ENCODE results near the gene GAD2. TPM values are rescaled to one million over a fixed set of nuclear protein-coding genes. Genes with fewer than 3 reads are reported as not detected.
"Not testable (repeated sequence)": the region's sequence is repeated elsewhere in the genome, so short reads cannot be mapped to it uniquely, and the experiment has no call there.

Gene GAD2
- total RNA-seq, 1 donor from 2014 or later = not detected

DNA sequence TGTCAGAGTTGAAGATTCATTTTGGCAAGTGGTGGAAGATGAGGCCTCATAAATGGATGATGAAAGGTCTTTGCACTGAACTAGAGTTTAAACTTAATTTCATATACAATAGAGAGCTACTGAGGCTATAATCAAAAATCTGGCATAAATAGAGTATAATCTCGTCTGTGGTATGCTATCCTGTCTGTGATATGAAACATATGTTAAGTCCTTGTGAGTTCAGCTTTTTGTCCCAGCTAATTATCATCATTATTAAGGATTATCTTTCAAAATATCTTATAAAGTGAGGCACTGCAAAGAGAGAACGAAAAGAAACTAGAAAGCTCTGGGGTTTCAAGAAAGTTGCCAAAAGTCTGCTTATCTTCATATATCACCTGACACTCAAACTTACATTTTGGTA lies 83.4 kb downstream of the GAD2 start:
- no peak for DNase-seq (ENCODE audit: low spot score)
- intact Hi-C loops (cut with DNase I) = no loop called here
- no peak for ATAC-seq

DNA sequence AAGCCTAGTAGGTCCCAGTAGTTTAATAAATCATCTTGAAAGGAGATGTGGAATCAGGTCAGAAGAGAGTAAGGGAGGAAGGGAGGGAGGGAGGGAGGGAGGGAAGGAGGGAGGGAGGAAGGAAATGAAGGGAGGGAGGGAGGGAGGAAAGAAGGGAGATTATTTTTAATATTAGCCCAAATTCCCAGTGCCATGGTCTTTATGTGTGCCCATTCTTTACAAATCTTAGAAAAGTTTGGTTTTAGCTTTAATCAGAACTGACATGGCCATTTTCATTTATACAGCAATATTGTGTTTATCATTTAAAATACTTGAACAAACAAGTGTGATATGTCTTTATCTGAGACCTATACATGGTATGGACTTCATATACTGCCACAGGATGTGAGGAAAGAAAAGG lies 86.8 kb downstream of the GAD2 start:
- DNase-seq (ENCODE audit: low spot score) = no peak
- intact Hi-C loops (cut with DNase I) = no loop called here
- no peak for ATAC-seq

DNA sequence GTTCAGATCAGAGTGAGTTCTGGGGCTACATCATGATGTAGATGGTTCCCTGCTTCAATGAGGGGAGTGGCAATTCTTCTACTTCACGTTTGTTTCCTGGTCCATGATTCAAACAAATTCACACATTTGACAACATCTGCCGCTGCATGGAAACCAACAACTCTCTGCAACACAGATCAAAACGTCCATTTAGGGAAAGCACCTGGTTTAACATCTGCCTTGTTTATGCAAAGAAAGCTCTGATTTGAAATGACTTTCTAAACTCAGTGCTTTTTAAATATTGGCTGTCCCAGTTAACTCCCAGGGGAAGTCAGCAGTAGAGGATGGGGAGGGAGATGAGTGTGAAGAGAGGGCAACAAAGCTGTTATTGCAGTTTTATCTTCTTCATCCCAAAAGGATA lies 93.8 kb downstream of the GAD2 start:
- intact Hi-C loops (cut with DNase I) = no loop called here
- no peak for ATAC-seq

DNA sequence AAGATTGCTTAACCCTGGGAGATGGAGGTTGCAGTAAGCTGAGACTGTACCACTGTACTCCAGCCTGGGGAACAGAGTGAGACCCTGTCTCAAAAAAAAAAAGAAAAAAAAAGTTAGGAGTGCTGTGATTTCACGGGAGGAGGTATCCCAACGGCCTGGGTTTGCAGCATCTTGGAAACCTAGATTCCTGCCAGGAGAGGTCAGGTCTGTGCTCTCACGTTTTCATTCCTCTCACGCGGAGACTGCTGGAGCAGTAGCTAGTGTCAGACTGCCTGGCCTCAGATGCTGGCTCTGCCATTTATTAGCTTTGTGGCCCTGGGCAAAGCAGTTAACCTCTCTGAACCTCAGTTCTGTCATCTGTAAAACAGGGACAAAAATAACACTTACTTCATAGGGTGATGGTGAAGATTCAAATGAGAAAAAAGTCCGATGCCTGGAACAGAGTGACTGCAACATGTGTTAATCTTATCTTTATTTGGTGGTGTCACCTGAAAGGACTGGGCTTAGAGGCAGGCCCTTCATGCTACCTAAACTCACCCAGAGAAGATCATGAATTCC lies 94.9 kb downstream of the GAD2 start:
- DNase-seq (ENCODE audit: low spot score) (no peak), ATAC-seq (no peak)
- intact Hi-C loops (cut with DNase I) = no loop called here

More for the DNA sequence above, 93.8 kb downstream of the GAD2 start:
- no peak for DNase-seq (ENCODE audit: low spot score)

DNA sequence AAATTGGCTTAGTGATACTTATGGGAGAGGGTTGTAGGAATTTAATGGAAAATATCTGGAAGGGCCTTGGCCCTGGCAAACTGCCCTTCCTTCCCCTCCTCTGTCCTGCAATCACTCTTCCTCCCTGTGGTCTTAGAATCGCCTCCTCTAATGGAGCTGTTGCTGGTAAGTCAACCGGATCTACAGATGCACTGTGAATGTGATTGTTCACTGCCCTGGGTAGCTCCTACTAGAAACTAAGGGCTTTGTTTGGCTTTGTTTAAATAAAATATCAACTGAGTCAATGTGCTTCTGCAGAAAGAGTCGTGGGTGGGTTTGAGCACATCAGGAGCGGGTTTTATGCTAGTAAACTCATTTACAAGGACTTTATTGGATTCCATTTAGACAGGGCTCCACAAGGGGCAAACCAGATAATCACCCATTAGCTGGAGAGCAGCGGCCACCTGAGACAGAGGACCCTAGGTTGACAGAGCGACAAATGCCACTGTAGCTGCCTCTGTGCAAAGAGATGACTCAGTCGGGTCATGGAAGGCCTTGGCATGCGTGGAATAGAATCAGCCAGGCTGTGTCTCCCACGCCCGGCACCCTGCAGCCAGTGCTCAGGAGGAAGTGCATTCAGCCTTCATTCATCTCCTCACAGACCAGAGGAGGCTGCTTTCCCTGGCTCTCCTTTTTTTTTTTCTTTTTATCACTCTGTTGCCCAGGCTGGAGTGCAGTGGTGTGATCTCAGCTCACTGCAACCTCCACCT lies 97.9 kb downstream of the GAD2 start:
- DNase-seq (ENCODE audit: low spot score) = no peak
- ATAC-seq = no peak
- intact Hi-C loops (cut with DNase I) = no loop called here

DNA sequence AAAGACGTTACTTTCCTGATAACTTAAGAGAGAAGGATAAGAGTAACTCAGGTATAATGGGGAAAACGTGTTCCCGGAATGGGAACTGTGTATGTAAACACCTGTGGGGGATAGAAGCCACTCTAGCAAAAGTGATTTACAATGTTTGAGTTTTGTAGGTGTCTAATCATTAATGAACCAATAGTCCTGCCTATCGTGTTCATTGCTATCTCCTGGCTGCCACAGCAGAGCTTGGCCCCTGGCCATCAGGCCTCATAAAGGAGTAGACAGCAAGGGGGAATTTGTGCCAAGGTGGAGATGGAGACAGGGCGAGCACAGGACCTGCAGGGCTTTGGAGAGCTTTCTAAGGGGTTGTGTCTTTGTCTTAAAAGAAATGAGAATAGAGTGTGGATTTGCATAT lies 102.1 kb downstream of the GAD2 start:
- ATAC-seq (no peak), DNase-seq (ENCODE audit: low spot score) (no peak)
- intact Hi-C loops (cut with DNase I) = no loop called here

DNA sequence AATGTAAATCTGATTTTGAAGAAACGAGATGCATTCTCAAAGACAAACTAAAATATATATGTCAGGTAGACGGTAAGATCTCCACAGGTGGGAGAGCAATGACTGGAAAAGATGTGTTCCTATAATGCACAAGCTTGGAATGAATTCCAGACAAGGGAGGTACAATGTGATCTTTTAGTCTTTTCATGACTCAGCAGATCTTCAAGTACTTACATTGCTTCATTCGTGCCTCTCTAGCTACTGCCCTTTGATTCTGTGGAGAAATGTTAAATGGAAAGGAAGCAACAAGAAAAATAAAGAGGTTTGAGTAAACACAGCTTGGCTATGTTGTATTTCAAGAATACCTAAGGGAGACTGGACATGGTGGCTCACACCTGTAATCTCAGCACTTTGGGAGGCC lies 106.6 kb downstream of the GAD2 start:
- no peak for DNase-seq (ENCODE audit: low spot score)
- no peak for ATAC-seq
- intact Hi-C loops (cut with DNase I) = no loop called here

DNA sequence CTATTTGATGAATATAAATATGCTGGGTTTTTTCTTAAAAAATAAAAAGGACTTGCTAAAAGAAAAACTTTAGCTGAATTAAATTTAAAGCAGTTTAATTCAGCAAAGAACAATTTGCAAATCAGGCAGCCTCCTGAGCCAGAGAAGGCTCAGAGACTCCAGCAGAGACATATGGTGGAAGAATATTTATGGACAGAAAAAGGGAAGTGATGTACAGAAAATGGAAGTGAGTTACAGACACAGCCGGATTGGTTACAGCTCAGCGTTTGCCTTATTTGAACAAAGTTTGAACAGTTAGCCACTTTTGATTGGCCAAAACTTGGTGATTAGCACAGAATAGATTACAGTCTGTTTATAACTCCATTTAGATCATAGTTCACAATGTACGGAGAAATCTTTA lies 110.3 kb downstream of the GAD2 start:
- ATAC-seq (no peak), DNase-seq (ENCODE audit: low spot score) (no peak)
- intact Hi-C loops (cut with DNase I) = no loop called here

DNA sequence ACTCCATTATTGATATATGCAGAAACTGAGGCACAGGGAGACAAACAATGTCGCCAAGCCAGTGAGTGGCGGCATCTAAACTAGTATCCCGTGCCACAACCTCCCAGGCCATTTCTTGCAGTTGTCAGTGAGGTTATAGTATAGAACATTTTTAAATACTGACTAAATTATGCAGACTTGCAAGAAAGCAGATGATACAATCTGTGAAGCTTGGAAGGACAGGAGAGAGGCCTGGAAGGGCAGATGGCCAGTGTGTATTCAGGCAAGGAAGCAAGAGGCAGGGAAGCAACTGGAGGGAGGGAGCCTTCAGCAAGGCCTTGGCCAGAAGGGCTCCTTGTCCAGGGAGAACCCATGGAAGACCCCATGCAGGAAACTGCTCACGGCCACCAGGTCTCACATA lies 111.2 kb downstream of the GAD2 start:
- no peak for DNase-seq (ENCODE audit: low spot score)
- ATAC-seq = no peak
- intact Hi-C loops (cut with DNase I) = no loop called here

DNA sequence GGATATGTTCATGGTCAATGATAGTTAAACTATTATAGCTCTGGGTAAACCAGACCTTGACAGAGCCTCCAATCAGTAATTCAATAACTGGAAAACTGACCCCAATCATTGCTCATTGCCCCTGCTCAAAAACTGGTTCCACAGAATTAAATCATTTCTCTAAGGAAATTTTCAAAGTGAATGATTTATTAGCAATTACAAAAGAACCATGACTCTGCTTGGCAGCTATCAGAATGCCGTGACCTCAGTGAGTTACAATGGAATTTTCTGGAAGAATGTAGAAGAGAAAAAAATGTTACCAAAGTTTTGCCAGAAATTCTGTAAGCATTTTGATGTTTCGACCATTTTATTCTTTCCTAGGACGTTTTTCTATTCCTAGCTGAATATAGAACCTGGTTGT lies 114.8 kb downstream of the GAD2 start:
- ATAC-seq (no peak), DNase-seq (ENCODE audit: low spot score) (no peak)
- intact Hi-C loops (cut with DNase I) = no loop called here

DNA sequence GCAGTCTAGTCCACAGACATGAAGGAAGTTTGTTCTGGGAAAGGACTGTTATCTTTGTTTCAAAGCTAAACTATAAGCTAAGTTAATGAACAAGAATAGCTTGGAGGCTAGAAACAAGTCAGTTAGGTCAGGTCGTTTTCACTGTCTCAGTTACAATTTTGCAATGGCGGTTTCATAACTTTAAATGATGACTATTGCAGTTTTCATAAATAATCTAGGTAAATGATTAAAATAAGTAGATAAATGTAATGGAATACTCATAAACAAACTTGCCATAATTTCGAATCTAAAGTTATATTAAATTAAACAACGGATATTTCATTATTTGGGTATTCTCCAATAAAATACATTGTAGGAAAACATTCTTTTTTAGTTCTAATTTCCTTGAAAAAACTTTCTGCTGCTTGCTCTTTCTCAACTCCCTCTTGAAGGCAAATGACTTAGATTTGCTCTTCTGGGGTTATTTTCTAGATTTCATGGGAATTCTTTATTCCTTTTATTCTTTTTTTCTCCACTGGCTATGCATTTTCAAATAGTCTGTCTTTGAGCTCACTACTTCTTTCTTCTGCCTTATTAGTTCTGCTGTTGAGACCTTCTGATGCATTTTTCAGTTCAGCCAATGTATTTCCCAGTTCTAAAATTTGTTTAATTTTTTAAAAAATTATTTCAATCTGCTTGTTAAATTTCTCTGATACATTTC lies 117.8 kb downstream of the GAD2 start:
- intact Hi-C loops (cut with DNase I) = no loop called here
- no peak for ATAC-seq

DNA sequence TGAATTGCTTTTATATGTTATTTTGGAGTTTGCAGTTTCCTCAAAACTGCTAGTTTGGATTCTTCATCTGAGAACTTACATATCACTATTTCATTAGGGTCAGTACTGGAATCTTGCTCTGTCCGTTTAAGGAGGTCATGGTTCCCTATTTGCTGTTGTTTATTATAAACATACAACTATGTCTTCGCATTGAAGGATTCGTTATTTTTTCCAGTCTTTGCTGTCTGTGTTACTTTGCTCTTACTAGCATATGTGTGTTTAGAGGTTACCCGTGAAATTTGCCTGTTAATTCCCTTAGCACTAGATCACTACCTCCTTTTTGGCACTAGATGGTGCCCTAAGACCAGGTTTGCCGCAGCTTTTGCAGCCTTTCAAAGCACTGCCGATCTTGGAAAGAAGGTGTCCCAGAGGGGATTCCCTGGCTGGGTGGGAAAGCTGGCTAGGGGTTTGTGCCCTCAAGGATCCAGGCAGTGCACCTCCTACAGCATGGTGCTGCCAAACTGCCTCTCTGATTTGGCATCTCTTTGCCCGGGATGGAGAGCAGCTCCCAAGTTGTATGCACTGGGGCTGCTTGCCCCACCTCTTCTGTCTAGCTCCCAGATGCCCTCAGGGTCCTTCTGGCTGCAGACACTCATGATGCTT lies 118.5 kb downstream of the GAD2 start:
- DNase-seq (ENCODE audit: low spot score) = peak; percentile 60
- intact Hi-C loops (cut with DNase I) = no loop called here

More for the DNA sequence above, 117.8 kb downstream of the GAD2 start:
- DNase-seq (ENCODE audit: low spot score) = no peak

DNA sequence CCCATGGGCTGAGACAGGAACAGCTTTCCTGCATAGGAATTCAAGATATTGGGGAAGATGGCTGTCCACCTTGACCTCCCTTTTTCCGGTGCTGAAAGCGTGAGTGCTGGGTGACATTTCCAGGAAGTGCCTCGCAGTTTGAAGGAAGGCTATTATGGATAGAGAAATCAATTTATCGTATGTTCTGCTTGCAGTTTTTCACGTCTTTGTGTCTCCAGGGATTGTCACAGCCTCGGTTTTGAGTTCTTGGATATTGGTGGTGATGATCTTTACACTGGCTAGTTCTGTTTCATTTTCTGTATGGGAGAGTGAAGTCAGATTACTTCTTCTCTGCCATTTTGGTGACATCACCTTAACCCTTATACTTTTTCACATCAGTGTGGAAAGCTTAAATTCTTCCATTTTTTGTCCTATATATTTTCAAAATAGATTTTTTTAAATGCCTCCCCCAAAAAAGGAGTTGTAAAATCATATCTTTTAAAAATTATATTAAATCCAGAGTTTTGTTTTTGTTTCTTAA lies 119.1 kb downstream of the GAD2 start:
- intact Hi-C loops (cut with DNase I) = no loop called here
- no peak for ATAC-seq
- no peak for DNase-seq (ENCODE audit: low spot score)

More for the DNA sequence above, 118.5 kb downstream of the GAD2 start:
- ATAC-seq = peak; percentile 82

DNA sequence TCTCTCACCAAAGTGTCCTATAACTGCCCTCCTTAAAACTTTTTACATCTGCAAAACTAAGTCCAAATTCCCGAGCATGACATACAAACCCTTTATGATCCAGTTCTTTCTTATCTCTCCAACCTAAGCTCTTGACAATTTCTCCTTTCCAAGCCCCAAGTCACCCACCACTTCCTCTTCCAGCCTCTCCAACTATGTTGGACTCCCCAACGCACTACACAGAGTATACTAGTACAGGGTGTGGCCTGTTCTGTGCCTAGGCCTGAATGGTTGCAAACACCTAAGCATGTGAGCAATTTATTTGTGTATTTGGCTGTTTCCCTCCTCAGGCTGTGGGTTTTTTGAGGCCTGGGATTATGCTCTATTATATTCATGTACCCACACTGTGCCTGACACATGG lies 120.4 kb downstream of the GAD2 start:
- intact Hi-C loops (cut with DNase I) = no loop called here
- ATAC-seq (no peak), DNase-seq (ENCODE audit: low spot score) (no peak)

DNA sequence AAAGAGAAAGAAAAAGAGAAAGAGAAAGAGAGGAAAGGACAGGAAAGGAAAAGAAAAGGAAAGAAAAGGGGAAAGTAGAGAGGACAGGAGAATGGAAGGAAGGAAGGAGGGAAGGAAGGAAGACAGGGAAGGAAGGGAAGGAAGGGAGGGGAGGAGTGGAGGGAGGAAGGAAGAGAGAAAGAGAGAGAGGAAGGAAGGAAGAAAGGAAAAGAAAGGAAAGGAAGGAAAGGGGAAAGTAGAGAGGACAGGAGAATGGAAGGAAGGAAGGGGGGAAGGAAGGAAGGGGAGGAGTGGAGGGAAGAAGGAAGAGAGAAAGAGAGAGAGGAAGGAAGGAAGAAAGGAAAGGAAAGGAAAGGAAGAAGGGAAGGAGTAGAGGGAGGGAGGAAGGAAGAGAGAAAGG lies 125.1 kb downstream of the GAD2 start:
- ATAC-seq (no peak), DNase-seq (ENCODE audit: low spot score) (no peak)
- intact Hi-C loops (cut with DNase I) = no loop called here

DNA sequence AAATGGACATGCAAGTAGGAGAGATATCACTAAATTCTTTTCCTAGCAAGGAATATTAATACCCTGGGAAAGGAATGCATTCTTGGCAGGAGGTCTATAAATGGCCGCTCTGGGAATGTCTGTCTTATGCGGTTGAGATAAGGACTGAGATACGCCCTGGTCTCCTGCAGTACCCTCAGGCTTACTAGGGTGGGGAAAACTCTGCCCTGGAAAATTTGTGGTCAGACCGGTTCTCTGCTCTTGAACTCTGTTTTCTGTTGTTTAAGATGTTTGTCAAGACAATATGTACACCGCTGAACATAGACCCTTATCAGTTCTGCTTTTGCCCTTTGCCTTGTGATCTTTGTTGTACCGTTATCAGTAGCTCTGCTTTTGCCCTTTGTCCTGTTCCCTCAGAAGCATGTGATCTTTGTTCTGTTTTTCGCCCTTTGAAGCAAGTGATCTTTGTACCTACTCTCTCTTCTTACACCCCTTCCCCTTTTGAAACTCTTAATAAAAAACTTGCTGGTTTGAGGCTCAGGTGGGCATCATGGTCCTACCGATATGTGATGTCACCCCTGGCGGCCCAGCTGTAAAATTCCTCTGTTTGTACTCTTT lies 132.3 kb downstream of the GAD2 start:
- intact Hi-C loops (cut with DNase I); ATAC-seq; DNase-seq (ENCODE audit: low spot score): not testable (repeated sequence)

All from sciatic nerve (tissue), 2 donors.